Body of pancreas (tissue), 4 donors: ENCODE results near the gene PEAR1. TPM values are rescaled to one million over a fixed set of nuclear protein-coding genes. Genes with fewer than 3 reads are reported as not detected.

Source experiments
- ATAC-seq: fragments of 150-250 bp; one replicate; pipeline ENCODE4 v1.9.1; 2016
- DNase-seq, 4 donors: peaks; one replicate each; pipeline ENCODE4 v3.0.0-alpha.2; 2019
- H3K27ac ChIP-seq, 4 donors: fragments of 200-600 bp; sonication (generic); 1 replicate in 3 of 4; 2 replicates in 1 of 4; pipeline versions ENCODE4 v1.5.1 to v1.6.1; 2016 to 2019; ENCODE audit warnings: mild to moderate bottlenecking in 1 of 4, mixed read lengths in 1 of 4, moderate library complexity in 1 of 4
- H3K27me3 ChIP-seq, 2 donors: fragments of 200-600 bp; sonication (generic); one replicate each; pipeline ENCODE4 v1.6.0; 2016; ENCODE audit warnings: mild to moderate bottlenecking in 1 of 2
- H3K36me3 ChIP-seq, 2 donors: fragments of 200-600 bp; sonication (generic); replicated peaks in 1 of 2; 2 replicates each; pipeline ENCODE4 v1.5.1; 2016; ENCODE audit warnings: low read depth in 2 of 2; ENCODE audit not compliant: insufficient read depth in 1 of 2
- H3K4me1 ChIP-seq: fragments of 200-600 bp; sonication (generic); one replicate; pipeline ENCODE4 v1.6.0; 2016
- H3K4me3 ChIP-seq, 2 donors: fragments of 200-600 bp; sonication (generic); 1 replicate in 1 of 2; 2 replicates in 1 of 2; pipeline ENCODE4 v1.5.1; 2016 to 2019
- H3K9me3 ChIP-seq, 3 donors: fragments of 200-600 bp; sonication (generic); 1 replicate in 2 of 3; 2 replicates in 1 of 3; pipeline ENCODE4 v1.5.1; 2016
- CTCF ChIP-seq, 7 experiments: fragments of 450-650 bp in 4 of 7; fragments of 200-600 bp in 3 of 7; sonication (generic) in 3 of 7; IDR thresholded peaks; one replicate each; pipeline ENCODE4 v1.5.1; 2016 to 2019; ENCODE audit warnings: antibody characterized with exemption in 7 of 7
- POLR2A ChIP-seq, 3 donors: fragments of 450-650 bp; IDR thresholded peaks; one replicate each; pipeline ENCODE4 v1.6.1; 2016; ENCODE audit warnings: antibody characterized with exemption in 3 of 3, mild to moderate bottlenecking in 2 of 3
- WGBS, 2 donors: methylation state at CpG; one replicate each; pipeline ENCODE4 v1.1.5; 2017; 5-methylcytosine and 5-hydroxymethylcytosine counted together
- intact Hi-C: fragments of 100-400 bp; cut with DNase I; formaldehyde crosslinking; loops from one replicate; pipeline ENCODE4 v1.15.1; 2023
- total RNA-seq, 2 donors: library from RNA; depleted of rRNA; stranded (reverse); fragments of >200 nt; gene quantifications; one replicate each; pipeline ENCODE4 v1.1.0, GENCODE V29; 2016

The PEAR1 gene
- total RNA-seq, 2 donors from 2014 or later: 5.2 to 7.6 TPM

GRCh38 chr1:156886583-156887281 is 6.8 kb upstream of the PEAR1 start:
- no peaks in the 10 kb centered on the region for H3K9me3 ChIP-seq
- TF ChIP-seq POLR2A (IDR thresholded peaks at IDR 0.05) (no peak), CTCF (IDR thresholded peaks at IDR 0.05) (no peak)
- no peaks in the 10 kb centered on the region for H3K36me3 ChIP-seq
- no peaks in the 10 kb centered on the region for H3K4me1 ChIP-seq
- ATAC-seq (no peak), DNase-seq (no peak)
- H3K27ac ChIP-seq: no peak overlapping the region
- H3K27me3 ChIP-seq: no peaks in the 10 kb centered on the region
- 35 to 39% methylated on average over 6 of the region's 6 CpGs for WGBS, 2 donors
- no peak overlapping the region for H3K4me3 ChIP-seq
- intact Hi-C loops: loop anchor here (10.0 kb wide), 1 partner anchor 192 kb away; no protein-coding TSS in a partner anchor

GRCh38 chr1:156887317-156887716 is 6.2 kb upstream of the PEAR1 start:
- 25 to 27% methylated on average over 3 of the region's 3 CpGs for WGBS, 2 donors
- DNase-seq: no peak
- intact Hi-C loops: loop anchor here (10.0 kb wide), 1 partner anchor 193 kb away; no protein-coding TSS in a partner anchor
- H3K36me3 ChIP-seq: no peaks in the 10 kb centered on the region
- no peak overlapping the region for H3K27ac ChIP-seq
- ATAC-seq: no peak
- H3K4me1 ChIP-seq: peaks cover 4% of the 10 kb centered on the region
- no peaks in the 10 kb centered on the region for H3K9me3 ChIP-seq
- TF ChIP-seq CTCF (IDR thresholded peaks at IDR 0.05) (no peak), POLR2A (IDR thresholded peaks at IDR 0.05) (no peak)
- no peaks in the 10 kb centered on the region for H3K27me3 ChIP-seq
- no peak overlapping the region for H3K4me3 ChIP-seq

GRCh38 chr1:156887734-156888133 is 5.8 kb upstream of the PEAR1 start:
- H3K4me3 ChIP-seq: no peak overlapping the region
- intact Hi-C loops: loop anchor here (10.0 kb wide), 1 partner anchor 193 kb away; no protein-coding TSS in a partner anchor
- DNase-seq (no peak), ATAC-seq (no peak)
- peaks cover 9% of the 10 kb centered on the region for H3K4me1 ChIP-seq
- TF ChIP-seq CTCF (IDR thresholded peaks at IDR 0.05) (no peak), POLR2A (IDR thresholded peaks at IDR 0.05) (no peak)
- H3K9me3 ChIP-seq: no peaks in the 10 kb centered on the region
- no peaks in the 10 kb centered on the region for H3K36me3 ChIP-seq
- H3K27ac ChIP-seq: no peak overlapping the region
- H3K27me3 ChIP-seq: peaks cover 0 to under 1% of the 10 kb centered on the region in 2 donors
- WGBS, 2 donors: 14 to 24% methylated on average over 6 of the region's 6 CpGs

- intact Hi-C loops: loop anchor here (10.0 kb wide), 1 partner anchor 195 kb away; no protein-coding TSS in a partner anchor
Observed at GRCh38 chr1:156889802-156890580, 3.5 kb upstream of the PEAR1 start.

More at GRCh38 chr1:156889802-156890580, 3.5 kb upstream of the PEAR1 start:
- ATAC-seq: peak; percentile 75
- peaks cover 0 to 13% of the 10 kb centered on the region in 2 donors for H3K27me3 ChIP-seq
- DNase-seq: peak; percentile 85 to 92 (median 86)
- WGBS, 2 donors: 41 to 42% methylated on average over 8 of the region's 8 CpGs
- H3K27ac ChIP-seq: no peak overlapping the region
- H3K36me3 ChIP-seq: no peaks in the 10 kb centered on the region
- H3K4me1 ChIP-seq: peaks cover 12% of the 10 kb centered on the region
- no peaks in the 10 kb centered on the region for H3K9me3 ChIP-seq
- no peak overlapping the region for H3K4me3 ChIP-seq
- TF ChIP-seq POLR2A (IDR thresholded peaks at IDR 0.05) (no peak), CTCF (IDR thresholded peaks at IDR 0.05) (peak; percentile 69 to 81 (median 78))
